Gastrocnemius medialis (tissue), 4 donors: ENCODE data around the gene HAAO.

ENCODE experiments used
- CTCF ChIP-seq, 5 experiments: fragments of 450-650 bp in 3 of 5; fragments of 200-600 bp in 2 of 5; sonication (generic) in 2 of 5; IDR thresholded peaks in 4 of 5; conservative IDR thresholded peaks in 1 of 5; 1 replicate in 4 of 5; 2 replicates in 1 of 5; pipeline ENCODE4 v1.5.1; 2016 to 2019; ENCODE audit warnings: antibody characterized with exemption in 5 of 5, mild to moderate bottlenecking in 3 of 5, moderate library complexity in 3 of 5
- POLR2A ChIP-seq, 2 donors: fragments of 450-650 bp; IDR thresholded peaks; one replicate each; pipeline ENCODE4 v1.6.1; 2017; ENCODE audit warnings: antibody characterized with exemption in 2 of 2, mild to moderate bottlenecking in 2 of 2, moderate library complexity in 2 of 2

- TF ChIP-seq CTCF (IDR thresholded peaks at IDR 0.05 in 4 of 5, conservative IDR thresholded peaks at IDR 0.05 in 1 of 5) (no peak), POLR2A (IDR thresholded peaks at IDR 0.05) (no peak)
Measured at GRCh38 chr2:42769583-42770287, 22.6 kb downstream of the HAAO start.
